LoVo (cell line): ENCODE measurements around the gene HSPA12A.

ENCODE experiments used
- DNase-seq: peaks from one replicate; pipeline ENCODE4 v3.0.0-alpha.2; 2016; ENCODE audit warnings: low spot score

Gene HSPA12A

DNA sequence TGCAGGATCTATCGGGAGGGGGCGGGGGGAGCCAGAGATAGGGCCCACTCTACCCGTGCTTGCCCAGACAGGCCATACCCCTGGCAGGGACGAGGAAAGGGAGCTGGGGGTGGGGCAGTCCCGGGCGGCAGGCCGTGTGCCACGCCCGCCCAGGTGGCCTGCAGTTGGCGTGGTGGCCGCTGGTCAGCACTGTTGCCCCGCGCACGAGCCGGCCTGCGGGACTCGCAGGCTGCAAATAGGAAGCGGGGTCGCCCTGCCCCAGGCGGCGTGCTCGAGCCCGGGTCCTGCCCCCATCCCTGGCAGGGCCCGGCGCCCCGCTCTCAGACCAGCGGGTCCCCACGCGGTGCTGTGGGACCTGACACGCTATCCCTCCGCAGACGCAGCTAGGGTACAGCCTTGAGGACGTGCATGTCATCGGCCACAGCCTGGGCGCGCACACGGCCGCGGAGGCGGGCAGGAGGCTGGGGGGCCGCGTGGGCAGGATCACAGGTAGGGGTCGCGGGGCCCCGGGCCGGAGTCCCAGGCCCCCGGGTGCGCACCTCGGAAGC is 114.9 kb downstream of the HSPA12A start:
- peak; percentile 72 for DNase-seq

GRCh38 chr10:116626815-116627214 is 115.6 kb downstream of the HSPA12A start:
- no peak for DNase-seq

DNA sequence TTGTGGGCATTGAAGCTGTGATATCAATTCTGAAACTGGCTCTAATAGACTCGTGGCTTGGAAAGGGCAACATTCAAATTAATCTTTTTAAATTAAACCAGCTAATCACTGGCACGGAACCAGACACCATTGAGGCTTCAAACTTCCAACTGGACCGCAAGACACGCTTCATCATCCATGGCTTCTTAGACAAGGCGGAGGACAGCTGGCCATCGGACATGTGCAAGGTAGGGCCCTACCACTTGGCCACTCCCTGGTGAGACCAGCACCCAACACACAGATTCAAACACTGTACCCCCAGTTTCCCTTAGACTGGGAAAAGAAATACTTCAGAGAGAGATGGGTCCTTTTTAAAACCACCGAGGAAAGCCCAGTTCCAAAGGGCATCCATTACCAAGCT is 116.5 kb downstream of the HSPA12A start:
- DNase-seq = no peak

DNA sequence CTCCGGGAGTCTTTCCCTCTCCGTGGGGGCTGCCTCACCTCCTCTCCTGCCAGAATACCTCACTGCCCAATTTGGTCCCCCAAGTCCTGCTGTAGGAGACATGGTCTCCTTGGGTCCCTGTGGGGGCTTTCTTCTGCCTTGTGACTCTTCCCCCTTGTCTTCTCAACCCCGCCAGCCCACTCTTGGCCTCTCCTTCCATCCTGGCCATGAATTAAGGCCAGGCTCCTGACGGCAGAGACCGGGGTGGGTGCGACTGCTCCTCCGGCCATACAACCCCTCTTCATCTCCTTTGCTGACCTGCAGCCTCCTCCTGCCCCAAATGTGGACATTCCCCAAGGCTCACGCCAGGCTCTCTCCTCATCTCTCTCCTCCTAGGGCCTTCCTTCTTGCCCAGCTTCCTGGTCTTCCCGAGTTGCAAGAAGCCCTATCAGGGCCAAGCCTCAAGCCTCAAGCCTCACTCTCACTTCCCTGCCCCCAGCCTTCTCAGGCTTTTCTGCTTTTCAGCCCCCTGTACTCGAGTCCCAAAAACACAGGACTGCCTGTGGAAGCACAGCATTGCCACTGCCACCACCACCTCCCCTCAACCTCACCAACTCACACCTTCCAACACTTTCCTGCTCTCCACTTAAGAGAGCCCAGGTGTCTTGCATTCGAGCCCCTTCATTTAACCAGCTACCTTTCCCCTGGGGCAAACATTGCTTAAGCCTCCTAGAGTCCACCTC is 120.3 kb downstream of the HSPA12A start:
- DNase-seq = no peak

DNA sequence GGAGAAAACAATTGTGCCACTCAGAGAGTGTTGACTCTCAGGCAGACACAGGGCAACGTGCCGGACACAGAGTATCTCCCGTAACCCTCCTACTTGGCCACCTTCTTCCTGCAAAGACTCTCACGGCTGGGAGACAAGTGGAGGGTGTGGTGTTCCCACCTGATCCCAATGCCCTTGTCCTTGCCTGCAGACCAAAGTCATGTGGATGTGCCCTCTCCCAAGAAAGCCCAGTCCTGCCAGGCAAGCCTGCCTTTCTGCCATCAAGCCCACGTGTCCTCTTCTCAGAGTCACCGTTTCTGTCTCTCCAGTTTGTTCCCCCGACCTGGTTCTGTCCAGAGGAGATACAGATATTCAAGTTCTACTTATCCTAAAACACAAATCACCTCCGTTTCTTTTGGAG is 120.9 kb downstream of the HSPA12A start:
- DNase-seq = no peak
